Breast epithelium (tissue), 3 donors: Measurements from ENCODE around the gene RAMP3.

Experiments used
- POLR2A ChIP-seq: fragments of 450-650 bp; IDR thresholded peaks from one replicate; pipeline ENCODE4 v1.6.1; 2016; ENCODE audit warnings: antibody characterized with exemption, mild to moderate bottlenecking, moderate library complexity
- TF ChIP-seq, protein P1 (sequence below), 3 donors: fragments of 450-650 bp; IDR thresholded peaks; one replicate each; pipeline ENCODE4 v1.5.1; 2016 to 2017; ENCODE audit warnings: antibody characterized with exemption in 3 of 3, mild to moderate bottlenecking in 3 of 3, moderate library complexity in 3 of 3

DNA sequence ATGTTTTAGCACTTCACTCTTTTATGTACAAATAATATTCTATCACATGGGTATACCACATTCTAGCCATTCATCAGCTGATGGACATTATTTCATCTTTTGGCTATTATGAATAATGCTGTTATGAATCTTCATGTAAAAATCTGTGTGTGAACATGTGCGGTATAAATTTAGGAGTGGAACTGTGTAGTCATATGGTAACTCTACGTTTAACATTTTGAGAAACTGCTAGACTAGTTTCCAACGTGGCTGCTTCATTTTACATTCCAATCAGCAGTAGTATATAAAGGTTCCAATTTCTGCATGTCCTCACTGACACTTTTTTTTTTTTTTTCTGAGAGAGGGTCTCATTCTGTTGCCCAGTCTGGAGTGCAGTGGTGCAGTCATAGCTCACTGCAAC, 8.3 kb downstream of the RAMP3 start:
- TF ChIP-seq, protein P1, sequence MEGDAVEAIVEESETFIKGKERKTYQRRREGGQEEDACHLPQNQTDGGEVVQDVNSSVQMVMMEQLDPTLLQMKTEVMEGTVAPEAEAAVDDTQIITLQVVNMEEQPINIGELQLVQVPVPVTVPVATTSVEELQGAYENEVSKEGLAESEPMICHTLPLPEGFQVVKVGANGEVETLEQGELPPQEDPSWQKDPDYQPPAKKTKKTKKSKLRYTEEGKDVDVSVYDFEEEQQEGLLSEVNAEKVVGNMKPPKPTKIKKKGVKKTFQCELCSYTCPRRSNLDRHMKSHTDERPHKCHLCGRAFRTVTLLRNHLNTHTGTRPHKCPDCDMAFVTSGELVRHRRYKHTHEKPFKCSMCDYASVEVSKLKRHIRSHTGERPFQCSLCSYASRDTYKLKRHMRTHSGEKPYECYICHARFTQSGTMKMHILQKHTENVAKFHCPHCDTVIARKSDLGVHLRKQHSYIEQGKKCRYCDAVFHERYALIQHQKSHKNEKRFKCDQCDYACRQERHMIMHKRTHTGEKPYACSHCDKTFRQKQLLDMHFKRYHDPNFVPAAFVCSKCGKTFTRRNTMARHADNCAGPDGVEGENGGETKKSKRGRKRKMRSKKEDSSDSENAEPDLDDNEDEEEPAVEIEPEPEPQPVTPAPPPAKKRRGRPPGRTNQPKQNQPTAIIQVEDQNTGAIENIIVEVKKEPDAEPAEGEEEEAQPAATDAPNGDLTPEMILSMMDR (IDR thresholded peaks at IDR 0.05): no peak
- no peak for TF ChIP-seq POLR2A
